ENCODE results near the gene FARS2.

GRCh38 chr6:5351552-5352210 is 90.4 kb downstream of the FARS2 start:
- no peak for TF ChIP-seq CTCF (IDR thresholded peaks at IDR 0.05; ENCODE audit: extremely low read depth in 1 of 2, insufficient read depth in 1 of 2, low read depth in 1 of 2, low read length in 2 of 2)
- TF ChIP-seq MAX (IDR thresholded peaks at IDR 0.05; ENCODE audit: insufficient read depth, insufficient read length): no peak
- no peak for TF ChIP-seq POLR2A (IDR thresholded peaks at IDR 0.05; ENCODE audit: low read depth, low read length)
- no peak for TF ChIP-seq EZH2 (IDR thresholded peaks at IDR 0.05; ENCODE audit: borderline replicate concordance, low read depth, low read length, severe bottlenecking)
- TF ChIP-seq MYC (IDR thresholded peaks at IDR 0.05; ENCODE audit: low read depth, low read length): no peak
